HepG2 (cell line): ENCODE measurements around the gene HSP90AB1. TPM values are rescaled to one million over a fixed set of nuclear protein-coding genes. Genes with fewer than 3 reads are reported as not detected.

Experiments used
- BCL6 ChIP-seq: IDR thresholded peaks from 2 replicates; pipeline ENCODE4 v1.6.1; 2016; ENCODE audit warnings: missing genetic modification reagents, missing compliant biosample characterization
- HNRNPK ChIP-seq: fragments of 200-400 bp; formaldehyde crosslinking; IDR thresholded peaks from 2 replicates; pipeline ENCODE4 v1.6.1; 2018; ENCODE audit warnings: low read length, low read depth, moderate library complexity, mild to moderate bottlenecking; ENCODE audit not compliant: poor library complexity, severe bottlenecking
- KDM2A ChIP-seq: sonication (generic); formaldehyde crosslinking; IDR thresholded peaks from 2 replicates; pipeline ENCODE4 v1.4.0; 2020; ENCODE audit warnings: low read depth, missing genetic modification reagents, borderline replicate concordance
- KDM4B ChIP-seq: sonication (generic); formaldehyde crosslinking; IDR thresholded peaks from 2 replicates; pipeline ENCODE4 v1.4.0; 2020; ENCODE audit warnings: missing genetic modification reagents
- MYPOP ChIP-seq: sonication (generic); formaldehyde crosslinking; IDR thresholded peaks from 2 replicates; pipeline ENCODE4 v1.8.1; 2023; ENCODE audit warnings: mild to moderate bottlenecking, moderate library complexity, missing genetic modification reagents
- NR2C2 ChIP-seq: sonication (generic); formaldehyde crosslinking; IDR thresholded peaks from 2 replicates; pipeline ENCODE4 v1.4.0; 2020; ENCODE audit warnings: missing genetic modification reagents, mild to moderate bottlenecking, moderate library complexity, borderline replicate concordance
- SATB2 ChIP-seq: sonication (generic); formaldehyde crosslinking; IDR thresholded peaks from 2 replicates; pipeline ENCODE4 v1.5.0; 2020; ENCODE audit warnings: missing genetic modification reagents
- SOX6 ChIP-seq, 2 experiments: fragments of 450-650 bp in 1 of 2; sonication (generic) in 1 of 2; formaldehyde crosslinking in 1 of 2; IDR thresholded peaks; 2 replicates each; pipeline versions ENCODE4 v1.4.0 to v1.6.1; 2017 to 2020; ENCODE audit warnings: antibody characterized with exemption in 1 of 2, mild to moderate bottlenecking in 1 of 2, missing genetic modification reagents in 1 of 2
- TRIM22 ChIP-seq: fragments of 450-650 bp; IDR thresholded peaks from 2 replicates; pipeline ENCODE4 v1.6.1; 2017
- ZBTB7B ChIP-seq: sonication (generic); formaldehyde crosslinking; IDR thresholded peaks from 2 replicates; pipeline ENCODE4 v1.4.0; 2020; ENCODE audit warnings: missing genetic modification reagents
- ZFP62 ChIP-seq: sonication (generic); formaldehyde crosslinking; IDR thresholded peaks from 2 replicates; pipeline ENCODE4 v1.4.0; 2020; ENCODE audit warnings: missing genetic modification reagents
- ZFP82 ChIP-seq: sonication (generic); formaldehyde crosslinking; IDR thresholded peaks from 2 replicates; pipeline ENCODE4 v1.5.1; 2020; ENCODE audit warnings: mild to moderate bottlenecking, missing genetic modification reagents, borderline replicate concordance
- ZFX ChIP-seq: sonication (generic); formaldehyde crosslinking; IDR thresholded peaks from 2 replicates; pipeline ENCODE4 v1.4.0; 2020; ENCODE audit warnings: mild to moderate bottlenecking, low read depth, missing genetic modification reagents, moderate library complexity
- ZNF138 ChIP-seq: sonication (generic); formaldehyde crosslinking; IDR thresholded peaks from 2 replicates; pipeline ENCODE4 v1.5.0; 2020; ENCODE audit warnings: mild to moderate bottlenecking, low read depth, missing genetic modification reagents
- ZNF260 ChIP-seq: sonication (generic); formaldehyde crosslinking; IDR thresholded peaks from 2 replicates; pipeline ENCODE4 v1.4.0; 2020; ENCODE audit warnings: missing genetic modification reagents, low read depth, mild to moderate bottlenecking, borderline replicate concordance
- ZNF264 ChIP-seq: sonication (generic); formaldehyde crosslinking; IDR thresholded peaks from 2 replicates; pipeline ENCODE4 v1.4.0; 2020; ENCODE audit warnings: missing genetic modification reagents
- ZNF331 ChIP-seq: sonication (generic); formaldehyde crosslinking; IDR thresholded peaks from 2 replicates; pipeline ENCODE4 v1.4.0; 2020; ENCODE audit warnings: missing genetic modification reagents
- ZNF619 ChIP-seq: sonication (generic); formaldehyde crosslinking; IDR thresholded peaks from 2 replicates; pipeline ENCODE4 v1.4.0; 2020; ENCODE audit warnings: mild to moderate bottlenecking, missing genetic modification reagents
- ZNF740 ChIP-seq: sonication (generic); formaldehyde crosslinking; IDR thresholded peaks from 2 replicates; pipeline ENCODE4 v1.4.0; 2020; ENCODE audit warnings: missing genetic modification reagents
- ZNF839 ChIP-seq: sonication (generic); formaldehyde crosslinking; IDR thresholded peaks from 2 replicates; pipeline ENCODE4 v1.4.0; 2020; ENCODE audit warnings: missing genetic modification reagents, mild to moderate bottlenecking, borderline replicate concordance
- ZSCAN21 ChIP-seq: sonication (generic); formaldehyde crosslinking; IDR thresholded peaks from 2 replicates; pipeline ENCODE4 v1.8.0; 2022; ENCODE audit warnings: mild to moderate bottlenecking, missing genetic modification reagents, moderate library complexity, borderline replicate concordance
- polyA plus RNA-seq, 8 experiments: library from polyadenylated mRNA; depleted of rRNA in 3 of 8; stranded (reverse) in 7 of 8; unstranded in 1 of 8; fragments of >200 nt; fragmentation: Illumina TruSeq in 4 of 8; extraction: Trizol in 4 of 8; gene quantifications; 2 replicates each; pipeline versions ENCODE4 v1.2.1 to v1.2.3, GENCODE V29; 2011 to 2016; ENCODE audit warnings: low read depth in 4 of 8, missing spikeins in 1 of 8, mixed read lengths in 1 of 8; ENCODE audit not compliant: insufficient read depth in 1 of 8
- total RNA-seq, 5 experiments: library from RNA; depleted of rRNA; stranded (reverse); fragments of >200 nt; fragmentation: Illumina TruSeq; extraction: Trizol; gene quantifications; 2 replicates each; pipeline ENCODE4 v1.2.3, GENCODE V29; 2016; ENCODE audit warnings: low read depth in 1 of 5
- TF ChIP-seq, protein P1 (sequence below): sonication (generic); formaldehyde crosslinking; conservative IDR thresholded peaks from 2 replicates; pipeline ENCODE4 v1.4.0; 2020; ENCODE audit warnings: mild to moderate bottlenecking, missing genetic modification reagents, moderate library complexity

HSP90AB1 gene
- total and polyA plus RNA-seq, 2 of the 13 experiments (the other 11 are each of a cell fraction or from before 2014, with no cell fraction given): 1,325 to 1,472 TPM

DNA sequence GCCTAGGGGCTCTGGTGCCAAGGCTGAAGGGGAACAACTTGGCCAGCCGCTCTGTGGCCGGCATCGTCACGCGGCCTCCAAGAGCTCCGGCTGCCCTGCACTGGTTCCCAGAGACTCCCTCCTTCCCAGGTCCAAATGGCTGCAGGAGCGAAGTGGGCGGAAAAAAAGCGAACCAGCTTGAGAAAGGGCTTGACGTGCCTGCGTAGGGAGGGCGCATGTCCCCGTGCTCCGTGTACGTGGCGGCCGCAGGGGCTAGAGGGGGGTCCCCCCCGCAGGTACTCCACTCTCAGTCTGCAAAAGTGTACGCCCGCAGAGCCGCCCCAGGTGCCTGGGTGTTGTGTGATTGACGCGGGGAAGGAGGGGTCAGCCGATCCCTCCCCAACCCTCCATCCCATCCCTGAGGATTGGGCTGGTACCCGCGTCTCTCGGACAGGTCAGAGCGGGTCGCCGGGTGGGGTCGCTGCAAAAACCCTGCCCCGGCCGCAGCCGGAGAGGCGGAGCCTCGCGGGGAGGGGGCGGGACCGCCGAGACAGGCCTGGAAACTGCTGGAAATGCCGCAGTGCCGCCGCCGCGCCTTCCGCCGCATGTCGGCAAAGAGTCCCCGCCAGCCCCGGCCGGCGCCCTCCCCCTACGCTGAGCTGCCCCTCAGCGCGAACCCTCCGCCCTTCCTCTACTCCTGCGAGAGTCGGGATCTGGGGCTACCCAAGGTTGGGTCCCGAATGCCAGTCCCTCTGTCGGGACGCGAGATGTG is 814 bp upstream of the HSP90AB1 start (continued):
- TF ChIP-seq MYPOP (peak; percentile 83), HNRNPK (peak; percentile 85), ZNF839 (CRISPR knock-in tag) (peak; percentile 28; the same call in 1 of the 2 replicates), KDM4B (CRISPR knock-in tag) (peak; percentile 44), BCL6 (peak; percentile 39; the same call in 1 of the 2 replicates), ZNF138 (CRISPR knock-in tag) (no peak), SATB2 (CRISPR knock-in tag) (peak; percentile 23; the same call in 1 of the 2 replicates), ZFX (CRISPR knock-in tag) (peak; percentile 89), ZNF619 (peak; percentile 75), ZNF260 (CRISPR knock-in tag) (no peak), ZNF264 (CRISPR knock-in tag) (peak; percentile 35), SOX6 (IDR thresholded peaks at IDR 0.05) (no peak), SOX6 (CRISPR knock-in tag; IDR thresholded peaks at IDR 0.05) (peak; percentile 61; the same call in 1 of the 2 replicates), ZBTB7B (CRISPR knock-in tag) (peak; percentile 95), TRIM22 (no peak), ZNF331 (CRISPR knock-in tag) (peak; percentile 85), KDM2A (CRISPR knock-in tag) (peak; percentile 88), ZFP82 (CRISPR knock-in tag) (0 out of 2 replicates have a peak, but pooled peaks have one; percentile 59), ZFP62 (CRISPR knock-in tag) (no peak), ZNF740 (CRISPR knock-in tag) (peak; percentile 84; the same call in 1 of the 2 replicates), NR2C2 (CRISPR knock-in tag) (0 out of 2 replicates have a peak, but pooled peaks have one; percentile 14), ZSCAN21 (CRISPR knock-in tag) (peak; percentile 66; the same call in 1 of the 2 replicates)
- TF ChIP-seq, protein P1, sequence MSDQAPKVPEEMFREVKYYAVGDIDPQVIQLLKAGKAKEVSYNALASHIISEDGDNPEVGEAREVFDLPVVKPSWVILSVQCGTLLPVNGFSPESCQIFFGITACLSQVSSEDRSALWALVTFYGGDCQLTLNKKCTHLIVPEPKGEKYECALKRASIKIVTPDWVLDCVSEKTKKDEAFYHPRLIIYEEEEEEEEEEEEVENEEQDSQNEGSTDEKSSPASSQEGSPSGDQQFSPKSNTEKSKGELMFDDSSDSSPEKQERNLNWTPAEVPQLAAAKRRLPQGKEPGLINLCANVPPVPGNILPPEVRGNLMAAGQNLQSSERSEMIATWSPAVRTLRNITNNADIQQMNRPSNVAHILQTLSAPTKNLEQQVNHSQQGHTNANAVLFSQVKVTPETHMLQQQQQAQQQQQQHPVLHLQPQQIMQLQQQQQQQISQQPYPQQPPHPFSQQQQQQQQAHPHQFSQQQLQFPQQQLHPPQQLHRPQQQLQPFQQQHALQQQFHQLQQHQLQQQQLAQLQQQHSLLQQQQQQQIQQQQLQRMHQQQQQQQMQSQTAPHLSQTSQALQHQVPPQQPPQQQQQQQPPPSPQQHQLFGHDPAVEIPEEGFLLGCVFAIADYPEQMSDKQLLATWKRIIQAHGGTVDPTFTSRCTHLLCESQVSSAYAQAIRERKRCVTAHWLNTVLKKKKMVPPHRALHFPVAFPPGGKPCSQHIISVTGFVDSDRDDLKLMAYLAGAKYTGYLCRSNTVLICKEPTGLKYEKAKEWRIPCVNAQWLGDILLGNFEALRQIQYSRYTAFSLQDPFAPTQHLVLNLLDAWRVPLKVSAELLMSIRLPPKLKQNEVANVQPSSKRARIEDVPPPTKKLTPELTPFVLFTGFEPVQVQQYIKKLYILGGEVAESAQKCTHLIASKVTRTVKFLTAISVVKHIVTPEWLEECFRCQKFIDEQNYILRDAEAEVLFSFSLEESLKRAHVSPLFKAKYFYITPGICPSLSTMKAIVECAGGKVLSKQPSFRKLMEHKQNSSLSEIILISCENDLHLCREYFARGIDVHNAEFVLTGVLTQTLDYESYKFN: peak; percentile 26; the same call in 1 of the 2 replicates
